Measurements from ENCODE around the gene ARID3A. TPM values are rescaled to one million over a fixed set of nuclear protein-coding genes. Genes with fewer than 3 reads are reported as not detected.

ARID3A gene
- total and polyA plus RNA-seq, 2 of the 8 experiments (the other 6 are each of a cell fraction or from before 2014, with no cell fraction given), result 40.5 to 77.4 TPM

DNA sequence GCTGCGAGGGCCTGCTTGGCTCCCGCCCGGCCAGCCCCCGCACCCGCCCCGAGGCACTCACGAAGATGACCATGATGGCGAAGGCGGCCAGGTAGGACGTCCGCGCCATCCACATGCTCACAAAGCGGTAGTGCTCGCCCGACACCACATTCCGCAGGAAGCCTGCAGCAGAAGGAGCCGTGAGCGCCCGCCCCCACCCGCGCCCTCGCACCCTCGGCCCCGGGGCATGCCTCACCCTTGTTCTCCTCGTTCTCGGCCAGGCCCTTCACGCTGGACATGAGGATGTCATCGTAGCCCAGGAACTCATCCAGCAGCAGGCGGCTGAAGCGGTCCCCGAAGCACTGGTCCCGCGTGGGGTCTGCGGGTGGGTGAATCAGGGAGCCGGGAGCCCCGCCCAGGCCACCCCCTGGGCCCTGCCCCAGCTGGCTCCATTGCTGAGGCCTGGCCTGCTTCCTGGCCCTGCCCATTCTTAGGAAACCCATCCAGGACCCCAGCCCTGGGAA, 86.0 kb downstream of the ARID3A start (continued):
- TF ChIP-seq, protein P1, sequence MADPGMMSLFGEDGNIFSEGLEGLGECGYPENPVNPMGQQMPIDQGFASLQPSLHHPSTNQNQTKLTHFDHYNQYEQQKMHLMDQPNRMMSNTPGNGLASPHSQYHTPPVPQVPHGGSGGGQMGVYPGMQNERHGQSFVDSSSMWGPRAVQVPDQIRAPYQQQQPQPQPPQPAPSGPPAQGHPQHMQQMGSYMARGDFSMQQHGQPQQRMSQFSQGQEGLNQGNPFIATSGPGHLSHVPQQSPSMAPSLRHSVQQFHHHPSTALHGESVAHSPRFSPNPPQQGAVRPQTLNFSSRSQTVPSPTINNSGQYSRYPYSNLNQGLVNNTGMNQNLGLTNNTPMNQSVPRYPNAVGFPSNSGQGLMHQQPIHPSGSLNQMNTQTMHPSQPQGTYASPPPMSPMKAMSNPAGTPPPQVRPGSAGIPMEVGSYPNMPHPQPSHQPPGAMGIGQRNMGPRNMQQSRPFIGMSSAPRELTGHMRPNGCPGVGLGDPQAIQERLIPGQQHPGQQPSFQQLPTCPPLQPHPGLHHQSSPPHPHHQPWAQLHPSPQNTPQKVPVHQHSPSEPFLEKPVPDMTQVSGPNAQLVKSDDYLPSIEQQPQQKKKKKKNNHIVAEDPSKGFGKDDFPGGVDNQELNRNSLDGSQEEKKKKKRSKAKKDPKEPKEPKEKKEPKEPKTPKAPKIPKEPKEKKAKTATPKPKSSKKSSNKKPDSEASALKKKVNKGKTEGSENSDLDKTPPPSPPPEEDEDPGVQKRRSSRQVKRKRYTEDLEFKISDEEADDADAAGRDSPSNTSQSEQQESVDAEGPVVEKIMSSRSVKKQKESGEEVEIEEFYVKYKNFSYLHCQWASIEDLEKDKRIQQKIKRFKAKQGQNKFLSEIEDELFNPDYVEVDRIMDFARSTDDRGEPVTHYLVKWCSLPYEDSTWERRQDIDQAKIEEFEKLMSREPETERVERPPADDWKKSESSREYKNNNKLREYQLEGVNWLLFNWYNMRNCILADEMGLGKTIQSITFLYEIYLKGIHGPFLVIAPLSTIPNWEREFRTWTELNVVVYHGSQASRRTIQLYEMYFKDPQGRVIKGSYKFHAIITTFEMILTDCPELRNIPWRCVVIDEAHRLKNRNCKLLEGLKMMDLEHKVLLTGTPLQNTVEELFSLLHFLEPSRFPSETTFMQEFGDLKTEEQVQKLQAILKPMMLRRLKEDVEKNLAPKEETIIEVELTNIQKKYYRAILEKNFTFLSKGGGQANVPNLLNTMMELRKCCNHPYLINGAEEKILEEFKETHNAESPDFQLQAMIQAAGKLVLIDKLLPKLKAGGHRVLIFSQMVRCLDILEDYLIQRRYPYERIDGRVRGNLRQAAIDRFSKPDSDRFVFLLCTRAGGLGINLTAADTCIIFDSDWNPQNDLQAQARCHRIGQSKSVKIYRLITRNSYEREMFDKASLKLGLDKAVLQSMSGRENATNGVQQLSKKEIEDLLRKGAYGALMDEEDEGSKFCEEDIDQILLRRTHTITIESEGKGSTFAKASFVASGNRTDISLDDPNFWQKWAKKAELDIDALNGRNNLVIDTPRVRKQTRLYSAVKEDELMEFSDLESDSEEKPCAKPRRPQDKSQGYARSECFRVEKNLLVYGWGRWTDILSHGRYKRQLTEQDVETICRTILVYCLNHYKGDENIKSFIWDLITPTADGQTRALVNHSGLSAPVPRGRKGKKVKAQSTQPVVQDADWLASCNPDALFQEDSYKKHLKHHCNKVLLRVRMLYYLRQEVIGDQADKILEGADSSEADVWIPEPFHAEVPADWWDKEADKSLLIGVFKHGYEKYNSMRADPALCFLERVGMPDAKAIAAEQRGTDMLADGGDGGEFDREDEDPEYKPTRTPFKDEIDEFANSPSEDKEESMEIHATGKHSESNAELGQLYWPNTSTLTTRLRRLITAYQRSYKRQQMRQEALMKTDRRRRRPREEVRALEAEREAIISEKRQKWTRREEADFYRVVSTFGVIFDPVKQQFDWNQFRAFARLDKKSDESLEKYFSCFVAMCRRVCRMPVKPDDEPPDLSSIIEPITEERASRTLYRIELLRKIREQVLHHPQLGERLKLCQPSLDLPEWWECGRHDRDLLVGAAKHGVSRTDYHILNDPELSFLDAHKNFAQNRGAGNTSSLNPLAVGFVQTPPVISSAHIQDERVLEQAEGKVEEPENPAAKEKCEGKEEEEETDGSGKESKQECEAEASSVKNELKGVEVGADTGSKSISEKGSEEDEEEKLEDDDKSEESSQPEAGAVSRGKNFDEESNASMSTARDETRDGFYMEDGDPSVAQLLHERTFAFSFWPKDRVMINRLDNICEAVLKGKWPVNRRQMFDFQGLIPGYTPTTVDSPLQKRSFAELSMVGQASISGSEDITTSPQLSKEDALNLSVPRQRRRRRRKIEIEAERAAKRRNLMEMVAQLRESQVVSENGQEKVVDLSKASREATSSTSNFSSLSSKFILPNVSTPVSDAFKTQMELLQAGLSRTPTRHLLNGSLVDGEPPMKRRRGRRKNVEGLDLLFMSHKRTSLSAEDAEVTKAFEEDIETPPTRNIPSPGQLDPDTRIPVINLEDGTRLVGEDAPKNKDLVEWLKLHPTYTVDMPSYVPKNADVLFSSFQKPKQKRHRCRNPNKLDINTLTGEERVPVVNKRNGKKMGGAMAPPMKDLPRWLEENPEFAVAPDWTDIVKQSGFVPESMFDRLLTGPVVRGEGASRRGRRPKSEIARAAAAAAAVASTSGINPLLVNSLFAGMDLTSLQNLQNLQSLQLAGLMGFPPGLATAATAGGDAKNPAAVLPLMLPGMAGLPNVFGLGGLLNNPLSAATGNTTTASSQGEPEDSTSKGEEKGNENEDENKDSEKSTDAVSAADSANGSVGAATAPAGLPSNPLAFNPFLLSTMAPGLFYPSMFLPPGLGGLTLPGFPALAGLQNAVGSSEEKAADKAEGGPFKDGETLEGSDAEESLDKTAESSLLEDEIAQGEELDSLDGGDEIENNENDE (IDR thresholded peaks at IDR 0.05; ENCODE audit: insufficient replicate concordance, low read length), result no peak
- TF ChIP-seq KDM5A (IDR thresholded peaks at IDR 0.05; ENCODE audit: low read length) (no peak), CBX5 (IDR thresholded peaks at IDR 0.05; ENCODE audit: low read depth, low read length) (no peak)
